Stimulated activated naive CD8-positive, alpha-beta T cell treated with anti-CD3 and anti-CD28 coated beads, Interleukin-15, Interleukin-2, amounts not matched to agents 100 U/mL and 50 U/mL, for 24 hours (primary cell): ENCODE results near the gene MIPOL1.

Source experiments
- ATAC-seq: fragments of 150-1000 bp; cut with Tn5 transposase; one replicate; pipeline ENCODE4 v1.10.0; 2021
- DNase-seq: peaks from one replicate; pipeline ENCODE4 v3.0.0; 2021

MIPOL1 gene

GRCh38 chr14:37399517-37399916 is 201.8 kb downstream of the MIPOL1 start:
- ATAC-seq (no peak), DNase-seq (no peak)

DNA sequence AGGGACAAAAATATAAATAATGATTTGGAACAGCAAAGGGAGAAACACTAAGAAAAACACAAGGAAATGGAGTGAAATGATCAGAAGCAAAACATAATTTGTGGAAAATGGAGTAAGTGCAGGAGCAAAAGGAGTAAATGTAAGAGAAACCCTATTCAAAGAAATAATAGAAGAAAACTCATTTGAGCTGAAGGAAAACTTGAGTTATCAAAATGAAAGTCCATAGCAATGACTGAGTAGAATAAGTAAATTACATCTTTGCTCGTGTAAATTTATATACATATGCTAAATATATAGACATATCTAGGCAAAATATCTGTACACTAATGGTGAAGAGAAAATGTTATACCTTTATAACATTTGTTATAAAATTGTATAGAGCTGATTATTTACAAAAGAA is 203.4 kb downstream of the MIPOL1 start:
- ATAC-seq (no peak), DNase-seq (no peak)

GRCh38 chr14:37403626-37404025 is 205.9 kb downstream of the MIPOL1 start:
- no peak for DNase-seq
- ATAC-seq, result no peak

- ATAC-seq, result no peak
- no peak for DNase-seq
Measured at GRCh38 chr14:37406095-37406494, 208.4 kb downstream of the MIPOL1 start.

- no peak for ATAC-seq
- no peak for DNase-seq
Measured at GRCh38 chr14:37411079-37411735, 213.5 kb downstream of the MIPOL1 start.

DNA sequence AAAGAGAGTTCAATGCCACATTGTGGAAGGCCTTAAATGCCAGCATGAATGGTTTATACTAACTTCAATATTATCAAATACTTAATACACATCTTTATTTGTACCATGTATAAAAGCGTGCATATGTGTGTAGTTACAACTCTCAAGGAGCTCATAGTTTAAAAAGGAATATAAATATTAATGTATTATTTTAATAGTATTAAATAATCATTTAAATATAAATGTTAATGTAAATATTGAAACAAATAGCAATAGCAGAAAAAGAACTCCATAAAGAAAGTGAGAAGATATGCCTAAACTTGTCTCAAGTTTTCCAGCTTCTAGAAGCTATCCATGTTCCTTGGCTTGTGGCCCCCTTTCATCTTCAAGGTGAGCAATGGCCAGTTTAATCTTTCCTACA is 215.3 kb downstream of the MIPOL1 start:
- ATAC-seq (no peak), DNase-seq (no peak)

DNA sequence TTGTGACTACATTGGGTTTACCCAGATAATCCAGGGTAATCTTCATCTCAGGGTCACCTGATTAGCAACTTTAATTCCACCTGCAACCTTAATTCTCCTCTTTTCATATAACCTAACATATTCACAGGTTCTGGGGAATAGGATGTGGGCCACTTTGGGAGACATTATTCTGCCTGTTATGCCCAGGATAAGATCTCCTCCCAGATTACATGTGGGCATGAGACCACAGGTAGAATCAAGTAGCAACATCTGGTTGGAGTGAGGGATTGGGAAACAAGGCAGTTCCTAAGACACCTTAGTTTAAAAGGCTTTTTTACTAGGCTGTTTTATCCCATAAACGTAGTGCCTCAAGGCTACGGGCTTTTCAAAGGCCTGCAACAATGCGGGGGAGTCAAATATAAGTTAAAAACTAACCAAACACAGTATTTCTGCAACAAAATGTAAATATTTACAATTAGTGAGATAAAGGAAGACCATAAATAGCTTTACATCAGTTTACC is 215.8 kb downstream of the MIPOL1 start:
- ATAC-seq (no peak), DNase-seq (no peak)

GRCh38 chr14:37416264-37416663 is 218.5 kb downstream of the MIPOL1 start:
- DNase-seq (no peak), ATAC-seq (no peak)

DNA sequence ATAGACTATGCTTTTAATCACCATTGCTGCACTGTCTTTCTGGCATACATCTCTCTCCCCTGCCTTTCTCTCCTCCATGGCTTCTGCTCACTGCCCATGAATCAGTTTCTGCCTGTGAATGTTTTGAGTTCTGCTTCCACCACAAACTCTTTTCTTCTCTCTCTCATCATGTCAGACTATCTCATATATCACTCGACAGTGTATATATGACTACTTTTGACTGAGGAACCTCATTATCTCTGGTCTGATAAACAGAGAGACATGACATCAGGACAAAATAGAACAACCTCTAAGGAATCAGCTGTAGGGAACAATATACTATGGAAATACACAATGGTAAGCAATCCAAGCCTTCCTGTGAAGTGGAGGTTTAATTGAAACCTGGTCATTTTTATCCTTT is 219.4 kb downstream of the MIPOL1 start:
- DNase-seq (no peak), ATAC-seq (no peak)

- ATAC-seq, result no peak
- DNase-seq, result no peak
Measured at GRCh38 chr14:37417833-37418232, 220.1 kb downstream of the MIPOL1 start.

- ATAC-seq, result no peak
Measured at GRCh38 chr14:37420622-37421021, 222.9 kb downstream of the MIPOL1 start.

GRCh38 chr14:37422319-37422718 is 224.6 kb downstream of the MIPOL1 start:
- DNase-seq (no peak), ATAC-seq (no peak)

More at GRCh38 chr14:37420622-37421021, 222.9 kb downstream of the MIPOL1 start:
- no peak for DNase-seq

- ATAC-seq (no peak), DNase-seq (no peak)
Measured at GRCh38 chr14:37422748-37423147, 225.0 kb downstream of the MIPOL1 start.

DNA sequence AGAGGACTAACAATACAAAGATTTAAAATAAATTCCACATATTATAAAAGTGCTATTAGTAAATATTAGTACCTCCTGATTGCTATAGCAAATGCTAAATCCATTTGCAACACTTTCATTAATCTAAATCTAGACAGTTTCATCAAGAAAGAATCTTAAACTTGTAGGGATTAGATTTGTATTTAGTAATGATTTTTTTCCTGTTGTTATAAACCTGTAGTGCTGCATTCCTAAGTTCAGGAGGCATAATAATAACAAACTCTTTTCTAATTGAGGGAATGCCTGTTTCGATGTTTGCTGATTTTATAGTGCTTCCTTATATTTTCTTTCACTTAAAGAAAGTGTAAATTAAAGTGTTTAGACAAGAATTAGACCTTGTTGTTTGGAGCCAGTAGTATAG is 231.2 kb downstream of the MIPOL1 start:
- ATAC-seq (no peak), DNase-seq (no peak)

GRCh38 chr14:37429618-37430017 is 231.9 kb downstream of the MIPOL1 start:
- no peak for DNase-seq
- no peak for ATAC-seq

DNA sequence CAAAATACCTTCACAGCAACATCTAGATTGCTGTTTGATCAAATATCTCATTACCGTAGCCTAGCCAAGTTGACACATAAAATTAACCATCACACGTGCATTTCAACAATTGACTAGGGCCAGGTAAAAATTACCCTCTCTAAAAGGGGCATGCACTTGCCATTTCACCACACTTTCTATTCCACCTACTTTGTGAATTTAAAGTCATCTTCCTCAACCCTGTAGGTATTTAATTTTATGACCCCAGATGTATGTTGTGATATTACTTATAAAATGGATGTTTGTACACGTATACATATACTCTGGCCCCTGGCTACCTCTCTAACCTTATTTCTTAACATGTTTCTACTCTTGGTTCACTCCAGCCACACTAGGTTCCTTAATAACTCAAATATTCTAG is 237.1 kb downstream of the MIPOL1 start:
- no peak for DNase-seq
- ATAC-seq, result no peak

- DNase-seq (no peak), ATAC-seq (no peak)
Measured at GRCh38 chr14:37436519-37436918, 238.8 kb downstream of the MIPOL1 start.

GRCh38 chr14:37437490-37437889 is 239.8 kb downstream of the MIPOL1 start:
- DNase-seq (no peak), ATAC-seq (no peak)

GRCh38 chr14:37438444-37438843 is 240.7 kb downstream of the MIPOL1 start:
- no peak for DNase-seq
- no peak for ATAC-seq

- ATAC-seq (no peak), DNase-seq (no peak)
Measured at GRCh38 chr14:37443461-37443860, 245.7 kb downstream of the MIPOL1 start.

DNA sequence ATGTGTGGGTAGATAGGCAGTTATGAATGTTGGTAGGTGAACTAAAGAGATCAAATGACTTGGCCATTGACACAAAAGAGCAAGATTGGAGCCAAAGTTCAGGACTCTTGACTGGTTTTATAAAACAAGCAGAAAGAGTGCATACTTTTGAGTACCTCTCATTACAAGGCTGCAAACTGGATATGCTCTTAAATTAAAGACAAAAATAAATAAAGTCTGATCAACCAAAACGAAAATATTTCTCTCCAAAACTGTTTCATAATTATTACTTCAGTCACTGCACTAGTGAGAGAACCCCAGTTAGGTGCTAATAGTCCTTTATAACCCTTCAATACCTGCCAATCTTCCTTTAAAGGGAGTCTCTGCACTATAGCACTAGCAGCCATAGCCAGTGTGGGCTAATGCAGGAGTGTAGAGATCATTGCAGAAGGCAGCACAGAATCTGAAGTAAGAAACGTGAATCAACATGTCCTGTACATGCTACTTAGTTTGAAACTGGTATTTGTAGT is 250.2 kb downstream of the MIPOL1 start:
- ATAC-seq, result no peak
- DNase-seq, result no peak

- no peak for ATAC-seq
- no peak for DNase-seq
Measured at GRCh38 chr14:37452323-37452722, 254.6 kb downstream of the MIPOL1 start.

GRCh38 chr14:37453985-37454384 is 256.2 kb downstream of the MIPOL1 start:
- DNase-seq (no peak), ATAC-seq (no peak)

GRCh38 chr14:37457334-37457733 is 259.6 kb downstream of the MIPOL1 start:
- ATAC-seq (no peak), DNase-seq (no peak)
